NB4 (cell line): ENCODE measurements around the gene ZFHX3.

ENCODE experiments used
- MYC ChIP-seq: IDR thresholded peaks from 2 replicates; pipeline ENCODE4 v1.6.1; 2011; ENCODE audit warnings: low read depth, low read length
- POLR2A ChIP-seq: IDR thresholded peaks from 2 replicates; pipeline ENCODE4 v1.6.1; 2011; ENCODE audit warnings: mild to moderate bottlenecking; ENCODE audit not compliant: insufficient read length; ENCODE audit errors: extremely low read depth
- TF ChIP-seq, protein P1 (sequence below): IDR thresholded peaks from one replicate; pipeline ENCODE4 v1.5.1; 2012; ENCODE audit warnings: low read depth, low read length
- TF ChIP-seq, protein P2 (sequence below): IDR thresholded peaks from 2 replicates; pipeline ENCODE4 v1.6.1; 2011; ENCODE audit warnings: low read depth, low read length

DNA sequence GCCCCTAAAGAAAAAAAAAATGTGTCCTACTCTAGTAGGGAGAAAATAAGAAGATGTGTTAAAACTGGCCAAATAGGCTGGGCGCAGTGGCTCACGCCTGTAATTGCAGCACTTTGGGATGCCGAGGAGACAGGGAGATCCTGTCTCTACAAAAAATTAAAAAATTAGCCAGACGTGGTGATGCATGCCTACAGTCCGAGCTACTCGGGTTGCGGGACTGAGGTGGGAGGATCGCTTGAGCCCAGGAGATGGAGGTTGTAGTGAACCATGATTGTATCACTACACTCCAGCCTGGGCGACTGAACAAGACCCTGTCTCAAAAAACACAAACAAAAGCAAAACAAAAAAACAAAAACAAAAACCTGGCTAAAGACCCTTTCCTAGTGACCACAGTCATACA is 15.9 kb downstream of the ZFHX3 start:
- TF ChIP-seq, protein P1, sequence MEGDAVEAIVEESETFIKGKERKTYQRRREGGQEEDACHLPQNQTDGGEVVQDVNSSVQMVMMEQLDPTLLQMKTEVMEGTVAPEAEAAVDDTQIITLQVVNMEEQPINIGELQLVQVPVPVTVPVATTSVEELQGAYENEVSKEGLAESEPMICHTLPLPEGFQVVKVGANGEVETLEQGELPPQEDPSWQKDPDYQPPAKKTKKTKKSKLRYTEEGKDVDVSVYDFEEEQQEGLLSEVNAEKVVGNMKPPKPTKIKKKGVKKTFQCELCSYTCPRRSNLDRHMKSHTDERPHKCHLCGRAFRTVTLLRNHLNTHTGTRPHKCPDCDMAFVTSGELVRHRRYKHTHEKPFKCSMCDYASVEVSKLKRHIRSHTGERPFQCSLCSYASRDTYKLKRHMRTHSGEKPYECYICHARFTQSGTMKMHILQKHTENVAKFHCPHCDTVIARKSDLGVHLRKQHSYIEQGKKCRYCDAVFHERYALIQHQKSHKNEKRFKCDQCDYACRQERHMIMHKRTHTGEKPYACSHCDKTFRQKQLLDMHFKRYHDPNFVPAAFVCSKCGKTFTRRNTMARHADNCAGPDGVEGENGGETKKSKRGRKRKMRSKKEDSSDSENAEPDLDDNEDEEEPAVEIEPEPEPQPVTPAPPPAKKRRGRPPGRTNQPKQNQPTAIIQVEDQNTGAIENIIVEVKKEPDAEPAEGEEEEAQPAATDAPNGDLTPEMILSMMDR: no peak
- TF ChIP-seq MYC (no peak), POLR2A (no peak)
- TF ChIP-seq, protein P2, sequence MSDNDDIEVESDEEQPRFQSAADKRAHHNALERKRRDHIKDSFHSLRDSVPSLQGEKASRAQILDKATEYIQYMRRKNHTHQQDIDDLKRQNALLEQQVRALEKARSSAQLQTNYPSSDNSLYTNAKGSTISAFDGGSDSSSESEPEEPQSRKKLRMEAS: no peak
